Thoracic aorta (tissue), 2 donors: Measurements from ENCODE around the gene MED16. TPM values are rescaled to one million over a fixed set of nuclear protein-coding genes. Genes with fewer than 3 reads are reported as not detected.
A peak's percentile ranks its signal among the peaks of the same experiment; 100 is the strongest.
"Not testable (repeated sequence)": the region's sequence is repeated elsewhere in the genome, so short reads cannot be mapped to it uniquely, and the experiment has no call there.

Experiments used
- ATAC-seq: fragments of 150-250 bp; one replicate; pipeline ENCODE4 v1.8.0; 2017; ENCODE audit warnings: low read depth; ENCODE audit not compliant: insufficient number of reproducible peaks, low FRiP score
- DNase-seq: peaks from one replicate; pipeline ENCODE4 v3.0.0-alpha.2; 2020; ENCODE audit warnings: low spot score
- H3K27ac ChIP-seq, 2 donors: fragments of 200-600 bp; sonication (generic); 1 replicate in 1 of 2; 2 replicates in 1 of 2; pipeline ENCODE4 v1.5.1; 2016; ENCODE audit warnings: mild to moderate bottlenecking in 2 of 2, moderate library complexity in 2 of 2
- H3K27me3 ChIP-seq: fragments of 200-600 bp; sonication (generic); replicated peaks from 2 replicates; pipeline ENCODE4 v1.6.0; 2016; ENCODE audit warnings: mild to moderate bottlenecking; ENCODE audit not compliant: insufficient read depth
- H3K36me3 ChIP-seq: fragments of 200-600 bp; sonication (generic); one replicate; pipeline ENCODE4 v1.5.1; 2016
- H3K4me1 ChIP-seq, 2 donors: fragments of 200-600 bp; sonication (generic); 1 replicate in 1 of 2; 2 replicates in 1 of 2; pipeline versions ENCODE4 v1.5.1 to v1.6.0; 2016; ENCODE audit warnings: low read depth in 2 of 2, mild to moderate bottlenecking in 1 of 2; ENCODE audit not compliant: control insufficient read depth in 1 of 2
- H3K4me3 ChIP-seq: fragments of 200-600 bp; sonication (generic); 2 replicates; pipeline ENCODE4 v1.5.1; 2016; ENCODE audit warnings: mild to moderate bottlenecking
- H3K9me3 ChIP-seq: fragments of 200-600 bp; sonication (generic); 2 replicates; pipeline ENCODE4 v1.5.1; 2016
- total RNA-seq, 2 donors: library from RNA; depleted of rRNA; stranded (reverse); fragments of >200 nt; gene quantifications; one replicate each; pipeline versions ENCODE4 v1.1.0 to v1.2.3, GENCODE V29; 2016
- TF ChIP-seq, protein P1 (sequence below): fragments of 200-600 bp; sonication (generic); IDR thresholded peaks from one replicate; pipeline ENCODE4 v1.5.1; 2019; ENCODE audit warnings: antibody characterized with exemption

The MED16 gene
- total RNA-seq, 2 donors from 2014 or later, result 29.1 to 38.0 TPM

DNA sequence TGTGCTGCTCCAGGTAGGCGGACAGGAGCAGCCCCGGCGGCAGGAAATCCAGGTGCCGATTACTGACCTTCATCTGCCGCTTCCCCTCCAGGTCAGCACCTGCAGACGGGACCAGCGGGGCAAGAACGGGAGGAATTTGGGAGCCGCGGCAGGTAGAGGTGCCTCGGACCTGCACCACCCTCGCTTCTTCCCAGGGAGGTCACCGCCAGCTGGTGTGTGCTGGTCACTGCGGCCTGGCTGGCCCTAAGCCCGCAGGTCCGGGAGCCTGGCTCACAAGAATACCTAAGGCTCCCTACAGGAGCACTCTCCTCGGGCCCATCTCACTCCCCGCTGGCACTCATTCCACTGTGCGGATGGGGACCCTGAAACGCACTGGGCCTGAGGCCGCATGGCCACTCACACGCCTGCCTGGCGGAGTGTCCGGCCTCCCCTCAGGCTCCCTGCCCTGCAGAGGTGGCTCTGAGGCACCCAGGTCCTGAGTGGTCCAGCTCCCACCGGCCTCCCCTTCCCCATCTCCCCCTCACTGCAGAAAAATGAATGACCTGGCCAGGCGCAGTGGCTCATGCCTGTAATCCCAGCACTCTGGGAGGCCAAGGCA, 4.6 kb upstream of the MED16 start:
- no peaks in the 10 kb centered on the region for H3K9me3 ChIP-seq
- H3K4me3 ChIP-seq, result no peak overlapping the region
- no peaks in the 10 kb centered on the region for H3K27me3 ChIP-seq
- no peak for ATAC-seq
- no peaks in the 10 kb centered on the region for H3K36me3 ChIP-seq
- DNase-seq, result no peak
- TF ChIP-seq, protein P1, sequence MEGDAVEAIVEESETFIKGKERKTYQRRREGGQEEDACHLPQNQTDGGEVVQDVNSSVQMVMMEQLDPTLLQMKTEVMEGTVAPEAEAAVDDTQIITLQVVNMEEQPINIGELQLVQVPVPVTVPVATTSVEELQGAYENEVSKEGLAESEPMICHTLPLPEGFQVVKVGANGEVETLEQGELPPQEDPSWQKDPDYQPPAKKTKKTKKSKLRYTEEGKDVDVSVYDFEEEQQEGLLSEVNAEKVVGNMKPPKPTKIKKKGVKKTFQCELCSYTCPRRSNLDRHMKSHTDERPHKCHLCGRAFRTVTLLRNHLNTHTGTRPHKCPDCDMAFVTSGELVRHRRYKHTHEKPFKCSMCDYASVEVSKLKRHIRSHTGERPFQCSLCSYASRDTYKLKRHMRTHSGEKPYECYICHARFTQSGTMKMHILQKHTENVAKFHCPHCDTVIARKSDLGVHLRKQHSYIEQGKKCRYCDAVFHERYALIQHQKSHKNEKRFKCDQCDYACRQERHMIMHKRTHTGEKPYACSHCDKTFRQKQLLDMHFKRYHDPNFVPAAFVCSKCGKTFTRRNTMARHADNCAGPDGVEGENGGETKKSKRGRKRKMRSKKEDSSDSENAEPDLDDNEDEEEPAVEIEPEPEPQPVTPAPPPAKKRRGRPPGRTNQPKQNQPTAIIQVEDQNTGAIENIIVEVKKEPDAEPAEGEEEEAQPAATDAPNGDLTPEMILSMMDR, result no peak
- no peak overlapping the region for H3K27ac ChIP-seq
- H3K4me1 ChIP-seq, result peaks cover 0 to 7% of the 10 kb centered on the region in 2 donors

DNA sequence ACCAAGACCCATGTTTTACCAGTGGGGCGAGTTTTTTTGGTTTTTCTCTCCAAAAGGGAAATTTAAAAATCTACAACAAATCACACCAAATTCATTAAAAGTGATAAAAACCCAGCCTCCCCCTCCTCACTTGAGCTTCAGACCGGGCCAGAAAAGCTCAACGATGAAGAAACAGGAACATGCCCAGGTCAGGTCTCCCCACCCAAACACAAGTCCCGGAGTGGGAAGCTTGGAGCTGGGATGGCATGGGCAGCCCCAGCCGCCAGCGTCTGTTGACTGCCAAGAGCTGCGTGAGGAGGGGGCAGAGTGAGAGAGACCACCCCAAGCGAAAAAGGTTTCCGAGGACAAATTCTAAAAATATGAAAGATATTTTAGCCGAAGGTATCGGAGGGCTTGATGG, 4.0 kb upstream of the MED16 start:
- peaks cover 3 to 7% of the 10 kb centered on the region in 2 donors for H3K4me1 ChIP-seq
- ATAC-seq (no peak), DNase-seq (no peak)
- H3K27ac ChIP-seq, result no peak overlapping the region
- H3K4me3 ChIP-seq, result no peak overlapping the region
- H3K9me3 ChIP-seq, result no peaks in the 10 kb centered on the region
- TF ChIP-seq, protein P1, result no peak
- no peaks in the 10 kb centered on the region for H3K36me3 ChIP-seq
- no peaks in the 10 kb centered on the region for H3K27me3 ChIP-seq

DNA sequence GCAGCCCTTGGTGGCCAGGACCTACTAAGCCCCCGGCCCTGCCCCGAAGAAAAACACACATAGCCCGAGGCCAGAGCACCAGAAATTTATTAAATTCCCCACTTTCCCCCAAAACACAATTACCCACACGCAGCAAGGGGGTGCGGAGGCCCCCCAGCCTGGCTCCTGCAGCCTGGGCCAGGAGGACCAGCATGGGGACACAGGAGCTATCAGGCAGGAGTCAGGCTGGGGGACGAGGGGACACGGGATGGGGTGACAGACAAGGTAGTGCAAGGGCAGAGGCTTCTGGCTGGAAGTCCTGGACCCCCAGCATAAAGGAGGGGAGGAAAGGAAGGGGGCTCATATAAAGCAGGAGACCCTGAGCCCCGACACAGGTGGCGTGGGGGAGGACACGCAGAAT, 3.4 kb upstream of the MED16 start:
- Histone ChIP-seq H3K27me3 (no peaks in the 10 kb centered on the region), H3K27ac (no peak overlapping the region), H3K4me3 (no peak overlapping the region), H3K4me1 (peaks cover 4 to 9% of the 10 kb centered on the region in 2 donors), H3K36me3 (no peaks in the 10 kb centered on the region), H3K9me3 (no peaks in the 10 kb centered on the region)
- TF ChIP-seq, protein P1, result no peak
- DNase-seq, result no peak
- ATAC-seq, result no peak

DNA sequence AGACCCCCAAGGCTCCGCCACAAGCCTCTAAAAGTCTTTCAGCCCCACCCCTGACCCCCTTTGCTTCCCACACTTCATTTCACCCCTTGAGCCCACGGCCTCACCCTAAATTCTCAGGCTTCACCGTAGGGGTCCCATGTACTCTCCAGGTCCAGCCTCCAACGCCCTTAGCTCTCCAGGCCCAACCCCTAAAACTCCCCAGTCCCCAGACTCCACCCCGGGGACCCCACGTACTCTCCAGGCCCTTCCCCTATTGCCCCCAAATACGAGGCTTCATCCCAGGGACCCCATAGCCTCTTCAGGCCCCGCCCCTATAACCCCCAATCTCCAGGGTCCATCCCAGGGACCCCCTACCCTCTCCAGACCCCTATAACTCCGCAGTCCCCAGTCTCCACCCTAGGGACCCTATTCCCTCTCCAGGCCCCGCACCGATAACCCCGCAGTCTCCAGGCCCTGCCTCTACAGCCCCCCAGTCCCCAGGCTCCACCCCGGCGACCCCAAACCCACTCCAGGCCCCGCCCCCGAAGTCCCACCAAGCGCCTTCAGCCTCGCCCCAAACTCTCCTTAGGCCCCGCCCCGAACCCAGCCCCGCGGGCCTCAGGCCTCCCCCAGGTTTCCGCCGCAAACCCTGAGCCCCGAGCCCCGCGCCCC, 619 bp downstream of the MED16 start:
- Histone ChIP-seq H3K4me1 (peaks cover 4 to 14% of the 10 kb centered on the region in 2 donors), H3K27me3 (no peaks in the 10 kb centered on the region), H3K9me3 (no peaks in the 10 kb centered on the region), H3K27ac (peak overlapping the region; percentile 61 to 91), H3K4me3 (peak overlapping the region; percentile 90), H3K36me3 (peaks cover 12% of the 10 kb centered on the region)
- ATAC-seq (no peak), DNase-seq (no peak)
- TF ChIP-seq, protein P1, result no peak

DNA sequence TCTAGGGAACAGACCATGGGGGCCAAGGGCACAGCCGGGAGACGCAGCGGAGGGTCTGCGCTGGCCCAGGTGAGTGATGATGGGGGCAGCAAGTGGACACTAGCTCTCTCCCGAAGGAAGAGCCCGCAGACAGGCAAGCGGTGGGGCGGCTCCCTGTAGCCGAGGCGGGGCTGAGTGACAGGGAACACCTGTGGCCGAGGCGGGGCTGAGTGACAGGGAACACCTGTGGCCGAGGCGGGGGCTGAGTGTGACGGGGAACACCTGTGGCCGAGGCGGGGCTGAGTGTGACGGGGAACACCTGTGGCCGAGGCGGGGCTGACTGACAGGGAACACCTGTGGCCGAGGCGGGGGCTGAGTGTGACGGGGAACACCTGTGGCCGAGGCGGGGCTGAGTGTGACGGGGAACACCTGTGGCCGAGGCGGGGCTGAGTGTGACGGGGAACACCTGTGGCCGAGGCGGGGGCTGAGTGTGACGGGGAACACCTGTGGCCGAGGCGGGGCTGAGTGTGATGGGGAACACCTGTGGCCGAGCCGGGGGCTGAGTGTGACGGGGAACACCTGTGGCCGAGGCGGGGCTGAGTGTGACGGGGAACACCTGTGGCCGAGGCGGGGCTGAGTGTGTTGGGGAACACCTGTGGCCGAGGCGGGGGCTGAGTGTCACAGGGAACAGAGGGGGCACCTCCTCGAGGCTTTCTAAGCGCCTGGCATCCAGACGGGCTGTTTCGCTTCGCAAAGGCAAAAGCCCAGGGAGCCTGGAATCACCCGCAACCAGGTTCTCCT, 1.4 kb downstream of the MED16 start:
- ATAC-seq, H3K27me3 ChIP-seq, H3K9me3 ChIP-seq, DNase-seq, H3K27ac ChIP-seq: not testable (repeated sequence)
- peaks cover 17% of the 10 kb centered on the region for H3K36me3 ChIP-seq
- peaks cover 4 to 14% of the 10 kb centered on the region in 2 donors for H3K4me1 ChIP-seq
- peak overlapping the region; percentile 90 for H3K4me3 ChIP-seq
